GM21576 (cell line): ENCODE results near the gene EPHA8.

Experiments
- ATAC-seq: cut with Tn5 transposase; IDR thresholded peaks from one replicate; pipeline ENCODE4 v1.9.1; 2021; ENCODE audit warnings: mild to moderate bottlenecking, moderate library complexity; ENCODE audit not compliant: unreplicated experiment

The EPHA8 gene

GRCh38 chr1:22587247-22587646, 24.0 kb downstream of the EPHA8 start:
- no peak for ATAC-seq

GRCh38 chr1:22588899-22589422, 25.7 kb downstream of the EPHA8 start:
- ATAC-seq: no peak

- ATAC-seq: no peak
Measured at GRCh38 chr1:22591576-22591975, 28.3 kb downstream of the EPHA8 start.

- ATAC-seq: no peak
Measured at GRCh38 chr1:22592051-22592450, 28.8 kb downstream of the EPHA8 start.

GRCh38 chr1:22592919-22593790, 29.9 kb downstream of the EPHA8 start:
- no peak for ATAC-seq

GRCh38 chr1:22594396-22594795, 31.1 kb downstream of the EPHA8 start:
- ATAC-seq: no peak

- no peak for ATAC-seq
Measured at GRCh38 chr1:22595108-22595507, 31.8 kb downstream of the EPHA8 start.

GRCh38 chr1:22597301-22597965, 34.1 kb downstream of the EPHA8 start:
- no peak for ATAC-seq

- no peak for ATAC-seq
Measured at GRCh38 chr1:22597996-22598395, 34.7 kb downstream of the EPHA8 start.

GRCh38 chr1:22598736-22599135, 35.4 kb downstream of the EPHA8 start:
- ATAC-seq: no peak

GRCh38 chr1:22600071-22600816, 37.0 kb downstream of the EPHA8 start:
- no peak for ATAC-seq

- no peak for ATAC-seq
Measured at GRCh38 chr1:22600817-22601605, 37.7 kb downstream of the EPHA8 start.

- no peak for ATAC-seq
Measured at GRCh38 chr1:22601610-22602009, 38.3 kb downstream of the EPHA8 start.

GRCh38 chr1:22602060-22602740, 38.9 kb downstream of the EPHA8 start:
- ATAC-seq: no peak

- ATAC-seq: no peak
Measured at GRCh38 chr1:22606161-22606560, 42.9 kb downstream of the EPHA8 start.

- ATAC-seq: no peak
Measured at GRCh38 chr1:22607154-22607553, 43.9 kb downstream of the EPHA8 start.

- ATAC-seq: no peak
Measured at GRCh38 chr1:22608361-22608760, 45.1 kb downstream of the EPHA8 start.

- ATAC-seq: no peak
Measured at GRCh38 chr1:22609291-22609690, 46.0 kb downstream of the EPHA8 start.

GRCh38 chr1:22611530-22611947, 48.2 kb downstream of the EPHA8 start:
- no peak for ATAC-seq
